GM12865 (cell line): ENCODE results near the gene HERC2.
A peak's percentile ranks its signal among the peaks of the same experiment; 100 is the strongest.

Experiments
- DNase-seq: peaks from one replicate; pipeline ENCODE4 v3.0.0; 2010; ENCODE audit warnings: low read depth
- H3K4me3 ChIP-seq: 2 replicates; pipeline ENCODE4 v1.5.1; 2011; ENCODE audit warnings: mild to moderate bottlenecking, low read depth, low read length, control low read depth
- CTCF ChIP-seq: IDR thresholded peaks from 2 replicates; pipeline ENCODE4 v1.5.1; 2011; ENCODE audit warnings: low read length, control low read depth, low read depth, inconsistent platforms; ENCODE audit not compliant: insufficient read depth; ENCODE audit errors: missing control alignments

The HERC2 gene

DNA sequence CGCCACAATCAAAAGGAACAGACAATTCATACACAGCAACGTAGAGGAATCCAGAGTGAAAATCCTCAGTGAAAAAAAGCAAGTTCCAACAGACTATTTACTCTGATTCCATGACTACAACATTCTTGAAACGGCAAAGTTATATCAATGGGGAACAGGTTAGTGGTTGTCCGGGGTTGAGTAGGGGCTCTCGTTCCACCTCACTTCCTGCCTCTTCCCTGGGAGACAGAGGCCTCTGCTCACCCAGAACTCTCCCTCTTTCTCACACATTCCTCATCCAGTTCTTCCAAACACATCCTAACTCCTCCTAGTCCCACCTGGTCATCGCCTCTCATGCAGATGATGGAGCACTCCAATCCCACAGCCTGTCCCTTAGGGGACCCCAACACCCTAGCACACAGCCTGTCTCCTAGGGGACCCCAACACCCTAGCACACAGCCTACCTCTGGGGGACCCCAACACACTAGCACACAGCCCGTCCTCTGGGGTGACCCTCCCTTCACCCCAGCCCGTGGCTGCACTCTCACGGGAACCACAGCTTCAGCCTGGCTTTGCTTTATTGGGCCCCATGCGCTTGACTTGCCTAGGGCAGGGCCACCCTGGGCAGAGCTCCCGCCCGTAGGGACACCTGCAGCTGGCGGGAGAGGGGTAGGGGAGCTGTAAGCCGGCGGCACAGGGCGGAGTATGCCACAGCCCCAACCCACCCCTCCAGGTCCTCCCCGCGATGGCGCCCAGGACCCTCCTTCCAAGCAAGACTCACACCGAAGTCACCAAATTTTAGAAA, 228.0 kb downstream of the HERC2 start:
- H3K4me3 ChIP-seq: no peak overlapping the region
- no peak for DNase-seq
- TF ChIP-seq CTCF: no peak

DNA sequence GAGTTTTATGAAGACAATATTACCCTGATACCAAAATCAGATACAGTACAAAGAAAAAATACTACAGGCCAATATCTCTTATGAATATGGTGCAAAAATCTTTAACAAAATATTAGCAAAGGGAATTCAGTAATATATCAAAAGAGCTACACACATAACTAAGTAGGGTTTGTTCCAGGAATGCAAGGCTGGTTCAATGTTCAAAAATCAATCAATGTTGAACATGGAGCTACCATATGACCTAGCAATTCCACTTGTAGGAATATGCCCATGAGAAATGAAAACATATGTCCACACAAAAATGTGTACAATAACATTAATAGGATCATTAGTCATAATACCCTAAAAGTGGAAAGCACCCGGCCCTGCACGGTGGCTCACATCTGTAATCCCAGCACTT, 230.7 kb downstream of the HERC2 start:
- no peak for TF ChIP-seq CTCF
- no peak overlapping the region for H3K4me3 ChIP-seq
- no peak for DNase-seq

- peak; percentile 81 for TF ChIP-seq CTCF
- no peak overlapping the region for H3K4me3 ChIP-seq
- DNase-seq: peak; percentile 72
Observed at GRCh38 chr15:28086175-28086703, 235.7 kb downstream of the HERC2 start.

DNA sequence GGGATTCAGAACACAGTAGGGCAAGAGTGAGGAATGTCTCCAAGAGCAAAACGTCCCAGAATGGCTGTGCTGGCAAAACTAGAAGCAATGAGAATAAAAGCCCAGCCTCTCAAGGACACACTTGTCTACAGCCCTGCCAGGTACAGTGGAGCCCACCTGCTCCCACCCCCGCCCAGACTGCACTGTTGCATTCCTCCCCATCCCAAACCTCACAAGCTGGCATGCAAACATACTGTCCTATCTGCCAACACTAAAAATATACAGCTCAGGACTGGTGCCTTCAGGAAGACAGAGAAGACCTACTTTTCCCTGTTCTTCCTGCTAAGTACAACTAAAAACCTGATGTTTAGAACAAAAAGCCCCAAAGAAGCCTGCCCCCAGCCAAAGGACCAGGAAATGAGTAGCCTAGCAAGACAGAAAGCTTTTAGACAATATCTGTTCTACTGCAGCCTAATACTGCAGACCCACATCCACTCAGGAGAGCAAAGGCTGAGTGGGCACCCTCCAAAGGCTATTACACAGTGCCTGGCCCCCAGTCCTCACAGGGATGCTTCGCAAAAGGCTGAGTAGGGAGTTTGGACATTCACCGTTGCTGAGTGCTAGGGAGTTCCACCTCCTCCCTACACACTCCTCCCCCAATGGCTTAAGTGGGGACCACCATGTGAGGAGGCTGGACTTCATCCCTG, 236.3 kb downstream of the HERC2 start:
- no peak for DNase-seq
- H3K4me3 ChIP-seq: no peak overlapping the region
- TF ChIP-seq CTCF: no peak

DNA sequence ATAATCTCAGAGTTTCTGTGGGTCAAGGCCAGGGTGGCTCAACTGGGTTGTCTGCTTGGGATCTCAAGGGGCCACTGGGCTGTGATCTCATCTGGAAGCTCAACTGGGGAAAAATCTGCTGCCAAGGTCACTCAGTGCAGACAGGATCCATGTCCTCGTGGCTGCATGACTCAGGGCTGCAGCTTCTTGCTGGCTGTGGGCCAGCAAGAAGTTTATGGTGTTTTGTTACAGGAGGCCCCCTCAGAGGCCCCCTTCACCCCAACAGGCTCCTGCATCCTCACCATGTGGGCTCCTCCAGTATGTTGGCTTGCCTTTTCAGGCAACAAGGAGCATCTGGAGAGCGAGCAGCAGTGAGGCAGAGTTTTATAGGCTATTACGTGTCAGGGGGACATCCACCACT, 237.4 kb downstream of the HERC2 start:
- no peak for DNase-seq

More for the DNA sequence above, 237.4 kb downstream of the HERC2 start:
- TF ChIP-seq CTCF: no peak
- H3K4me3 ChIP-seq: no peak overlapping the region
